ENCODE data around the gene SH3D21. TPM values are rescaled to one million over a fixed set of nuclear protein-coding genes. Genes with fewer than 3 reads are reported as not detected.

Gene SH3D21
- total RNA-seq, 8 experiments from 2014 or later: 3.7 to 14.7 (median 7.6) TPM

Other genes with a start within 250 kb of the SH3D21 start
- 10 to 100 TPM in 3 of 8 experiments, 1 to 10 TPM in 2, under 1 TPM in 2, not detected in 1; 0.49 to 23.8 (median 9.1) TPM for gene TEKT2, start 222.3 kb upstream of the SH3D21 start, total RNA-seq
- 10 to 100 TPM; 21.7 to 45.8 (median 38.6) TPM for gene ADPRS, start 217.5 kb upstream of the SH3D21 start, total RNA-seq
- gene COL8A2, start 181.1 kb upstream of the SH3D21 start, total RNA-seq: 10 to 100 TPM in 1 of 8 experiments, 1 to 10 TPM in 2, under 1 TPM in 5; 0.31 to 12.3 (median 0.61) TPM
- 100 to 1,000 TPM in 1 of 8 experiments, 10 to 100 TPM in 7; 56.1 to 121 (median 69.5) TPM for gene TRAPPC3, start 156.9 kb upstream of the SH3D21 start, total RNA-seq
- gene MAP7D1, start 150.2 kb upstream of the SH3D21 start, total RNA-seq: 100 to 1,000 TPM in 4 of 8 experiments, 10 to 100 TPM in 4; 50.7 to 174 (median 94.9) TPM
- gene THRAP3, start 81.9 kb upstream of the SH3D21 start, total RNA-seq: 100 to 1,000 TPM in 6 of 8 experiments, 10 to 100 TPM in 2; 72.6 to 139 (median 104) TPM
- 10 to 100 TPM in 7 of 8 experiments, 1 to 10 TPM in 1; 7.6 to 43.0 (median 12.6) TPM for gene EVA1B, start 17.3 kb downstream of the SH3D21 start, total RNA-seq
- 10 to 100 TPM; 21.2 to 49.9 (median 30.9) TPM for gene STK40, start 79.6 kb downstream of the SH3D21 start, total RNA-seq
- gene LSM10, start 91.5 kb downstream of the SH3D21 start, total RNA-seq: 10 to 100 TPM; 32.4 to 68.7 (median 40.2) TPM
- 10 to 100 TPM in 7 of 8 experiments, 1 to 10 TPM in 1; 7.5 to 31.1 (median 24.6) TPM for gene OSCP1, start 144.1 kb downstream of the SH3D21 start, total RNA-seq
- 100 to 1,000 TPM in 3 of 8 experiments, 10 to 100 TPM in 5; 45.9 to 146 (median 86.4) TPM for gene MRPS15, start 158.0 kb downstream of the SH3D21 start, total RNA-seq
- 1 to 10 TPM in 4 of 8 experiments, under 1 TPM in 3, not detected in 1; 0.05 to 6.9 (median 1.7) TPM for gene CSF3R, start 176.5 kb downstream of the SH3D21 start, total RNA-seq